Hepatocyte (in vitro differentiated cells): ENCODE measurements around the gene PLEKHM3.

Experiments
- EZH2 ChIP-seq: fragments of 200-600 bp; sonication (generic); IDR thresholded peaks from 2 replicates; pipeline ENCODE4 v1.6.1; 2016; ENCODE audit warnings: antibody characterized with exemption, mild to moderate bottlenecking, borderline replicate concordance
- TF ChIP-seq, protein P1 (sequence below): fragments of 200-600 bp; sonication (generic); IDR thresholded peaks from 2 replicates; pipeline ENCODE4 v1.5.1; 2016; ENCODE audit warnings: antibody characterized with exemption, mild to moderate bottlenecking; ENCODE audit not compliant: poor library complexity

- TF ChIP-seq, protein P1, sequence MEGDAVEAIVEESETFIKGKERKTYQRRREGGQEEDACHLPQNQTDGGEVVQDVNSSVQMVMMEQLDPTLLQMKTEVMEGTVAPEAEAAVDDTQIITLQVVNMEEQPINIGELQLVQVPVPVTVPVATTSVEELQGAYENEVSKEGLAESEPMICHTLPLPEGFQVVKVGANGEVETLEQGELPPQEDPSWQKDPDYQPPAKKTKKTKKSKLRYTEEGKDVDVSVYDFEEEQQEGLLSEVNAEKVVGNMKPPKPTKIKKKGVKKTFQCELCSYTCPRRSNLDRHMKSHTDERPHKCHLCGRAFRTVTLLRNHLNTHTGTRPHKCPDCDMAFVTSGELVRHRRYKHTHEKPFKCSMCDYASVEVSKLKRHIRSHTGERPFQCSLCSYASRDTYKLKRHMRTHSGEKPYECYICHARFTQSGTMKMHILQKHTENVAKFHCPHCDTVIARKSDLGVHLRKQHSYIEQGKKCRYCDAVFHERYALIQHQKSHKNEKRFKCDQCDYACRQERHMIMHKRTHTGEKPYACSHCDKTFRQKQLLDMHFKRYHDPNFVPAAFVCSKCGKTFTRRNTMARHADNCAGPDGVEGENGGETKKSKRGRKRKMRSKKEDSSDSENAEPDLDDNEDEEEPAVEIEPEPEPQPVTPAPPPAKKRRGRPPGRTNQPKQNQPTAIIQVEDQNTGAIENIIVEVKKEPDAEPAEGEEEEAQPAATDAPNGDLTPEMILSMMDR, result no peak
- no peak for TF ChIP-seq EZH2
Measured at GRCh38 chr2:207953354-207953753, 72.0 kb downstream of the PLEKHM3 start.
